ENCODE data around the gene RNF103.
"Not testable (repeated sequence)": the region's sequence is repeated elsewhere in the genome, so short reads cannot be mapped to it uniquely, and the experiment has no call there.

RNF103 gene

GRCh38 chr2:86624267-86624547 is 542 bp upstream of the RNF103 start:
- in situ Hi-C loops (cut with HindIII; ENCODE audit: low sequenced_read_pairs): no loop called here

GRCh38 chr2:86623043-86623493 is 597 bp downstream of the RNF103 start:
- in situ Hi-C loops (cut with HindIII; ENCODE audit: low sequenced_read_pairs): no loop called here

DNA sequence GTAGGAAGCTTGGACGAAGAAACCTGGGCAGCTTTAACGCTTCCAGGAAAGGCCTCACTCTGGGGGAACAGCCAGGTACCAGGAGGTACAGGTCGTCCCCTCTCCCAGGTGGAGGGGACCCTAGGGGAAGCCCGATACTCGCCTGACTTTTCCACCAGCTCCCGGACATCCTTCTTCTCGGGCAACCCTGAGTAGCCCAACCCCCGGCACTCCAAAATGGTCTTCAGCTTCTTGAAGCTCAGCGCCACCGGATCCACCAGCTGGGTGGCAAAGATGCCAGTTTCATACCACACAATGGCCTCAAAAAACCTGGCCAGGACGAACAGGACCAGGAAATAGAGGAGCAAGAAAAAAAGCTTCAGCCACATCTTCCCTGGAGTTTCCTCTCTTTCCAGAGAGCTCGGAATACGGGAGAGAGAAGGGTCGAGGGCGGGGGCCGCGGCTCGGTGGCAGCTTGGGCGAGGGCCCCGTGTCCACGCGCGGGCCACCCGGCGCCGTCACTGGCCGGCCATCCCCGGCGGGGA is 1.1 kb downstream of the RNF103 start:
- in situ Hi-C loops (cut with HindIII; ENCODE audit: low sequenced_read_pairs): no loop called here

DNA sequence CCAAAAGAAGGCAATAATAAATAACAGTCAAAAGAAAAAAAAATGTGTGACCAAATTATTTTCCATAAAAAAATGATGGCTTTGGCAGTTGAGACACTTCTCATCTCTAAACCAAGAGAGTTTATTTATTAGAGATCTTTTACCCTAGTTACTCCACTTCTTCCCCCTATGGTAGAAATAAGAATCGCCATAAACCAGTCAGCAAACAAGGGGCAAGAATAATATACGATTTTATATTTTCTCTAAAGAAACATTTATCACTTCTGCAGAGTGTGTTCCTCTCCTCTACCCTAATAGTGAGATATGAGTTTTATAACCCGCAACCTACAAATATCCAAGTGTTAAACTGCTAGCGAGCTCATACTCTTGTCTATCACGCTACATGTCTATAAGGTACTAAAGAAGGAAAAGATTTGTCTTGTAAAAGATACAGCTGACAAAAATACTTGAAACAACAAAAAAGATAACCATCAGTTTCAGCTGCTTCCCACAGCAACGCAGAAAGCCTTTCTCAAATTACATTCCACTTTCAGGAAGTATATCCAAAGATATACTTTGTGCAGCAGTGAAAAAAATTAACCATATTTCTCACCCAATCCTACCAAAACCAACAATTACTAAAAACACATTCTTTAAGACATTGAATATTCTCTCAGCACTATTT is 2.3 kb downstream of the RNF103 start:
- in situ Hi-C loops (cut with HindIII; ENCODE audit: low sequenced_read_pairs): no loop called here

DNA sequence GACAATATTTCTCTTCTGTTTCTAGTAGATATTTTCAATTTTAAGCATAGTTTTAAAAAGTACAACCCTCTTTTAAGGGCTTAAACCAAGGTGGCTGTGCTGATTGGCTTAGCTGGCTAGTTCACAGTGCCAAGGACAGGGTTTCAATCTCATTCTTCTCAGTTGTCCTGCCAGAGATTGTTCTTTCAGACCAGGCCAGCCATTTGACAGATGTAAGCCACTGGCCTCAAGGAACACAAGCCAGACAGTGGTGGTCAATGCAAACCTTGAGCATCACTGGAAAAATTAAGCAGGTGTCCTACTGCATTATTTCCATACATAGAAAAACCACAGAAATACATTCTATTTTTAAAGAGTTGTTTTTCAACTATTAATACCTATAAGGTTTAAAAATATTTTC is 5.9 kb downstream of the RNF103 start:
- in situ Hi-C loops (cut with HindIII; ENCODE audit: low sequenced_read_pairs): no loop called here

- in situ Hi-C loops (cut with HindIII; ENCODE audit: low sequenced_read_pairs): no loop called here
These were observed 6.5 kb downstream of the RNF103 start for GRCh38 chr2:86617153-86617552.

DNA sequence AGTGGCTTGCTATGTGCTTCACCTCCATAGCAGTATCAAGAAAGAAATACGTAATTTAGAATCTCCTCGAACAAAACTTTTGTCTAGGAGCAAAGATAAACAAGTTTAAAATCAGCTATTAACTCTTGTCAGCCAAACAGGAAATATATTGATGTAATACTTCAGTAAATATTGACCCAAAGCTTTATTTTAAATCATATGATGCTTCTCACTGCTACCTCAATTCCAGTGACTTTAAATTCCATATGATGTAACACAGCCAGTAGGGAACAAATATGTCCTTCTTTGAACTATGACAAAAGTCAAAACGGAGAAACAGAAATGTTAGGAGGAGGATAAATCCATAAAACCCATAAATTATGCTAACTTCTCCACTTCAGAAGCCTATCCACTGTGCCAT is 7.2 kb downstream of the RNF103 start:
- in situ Hi-C loops (cut with HindIII; ENCODE audit: low sequenced_read_pairs): no loop called here

- in situ Hi-C loops (cut with HindIII; ENCODE audit: low sequenced_read_pairs): no loop called here
These were observed 8.1 kb downstream of the RNF103 start for GRCh38 chr2:86615596-86615995.

DNA sequence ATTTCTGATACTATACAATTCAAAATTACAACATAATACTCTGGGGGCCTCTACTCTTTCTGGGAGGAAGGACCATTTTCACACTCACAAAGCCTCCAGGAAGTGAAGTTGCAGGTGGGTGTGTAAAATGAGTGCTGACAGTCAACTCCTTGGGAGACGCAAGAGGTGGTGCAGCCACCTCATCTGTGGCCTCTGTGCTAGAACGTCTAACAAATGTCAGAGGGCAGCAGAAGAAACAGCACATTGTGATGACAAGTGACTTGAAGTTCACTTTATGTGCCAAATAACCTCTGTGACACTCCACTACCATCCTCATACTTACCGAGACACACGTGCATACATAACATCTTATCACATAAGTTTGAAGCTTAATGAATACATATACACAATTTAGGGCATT is 10.2 kb downstream of the RNF103 start:
- in situ Hi-C loops (cut with HindIII; ENCODE audit: low sequenced_read_pairs): no loop called here

GRCh38 chr2:86610871-86611270 is 12.8 kb downstream of the RNF103 start:
- in situ Hi-C loops (cut with HindIII; ENCODE audit: low sequenced_read_pairs): no loop called here

GRCh38 chr2:86608832-86609410 is 14.7 kb downstream of the RNF103 start:
- in situ Hi-C loops (cut with HindIII; ENCODE audit: low sequenced_read_pairs): no loop called here

DNA sequence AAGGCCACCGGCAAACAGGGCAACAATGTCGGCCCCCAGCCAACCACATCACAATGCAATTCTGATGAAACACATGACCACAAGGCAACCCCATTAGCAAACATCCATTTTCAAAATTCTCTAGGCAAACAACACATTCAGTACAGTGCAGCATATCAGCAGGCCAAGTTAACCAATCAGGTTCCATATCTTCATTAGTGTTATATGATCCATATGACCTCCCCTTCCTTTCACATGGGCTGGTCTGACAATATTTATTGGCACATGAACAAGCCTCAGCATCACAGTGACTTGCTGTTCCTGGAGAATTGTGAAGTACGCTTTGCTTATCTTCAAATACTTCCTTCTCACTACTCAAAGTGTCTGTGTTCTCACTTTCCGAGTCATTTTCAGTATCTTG is 19.8 kb downstream of the RNF103 start:
- in situ Hi-C loops (cut with HindIII; ENCODE audit: low sequenced_read_pairs): no loop called here

GRCh38 chr2:86598966-86599365 is 24.7 kb downstream of the RNF103 start:
- in situ Hi-C loops (cut with HindIII; ENCODE audit: low sequenced_read_pairs): no loop called here

- in situ Hi-C loops (cut with HindIII; ENCODE audit: low sequenced_read_pairs): no loop called here
These were observed 27.5 kb downstream of the RNF103 start for GRCh38 chr2:86596118-86596517.

GRCh38 chr2:86593266-86593665 is 30.4 kb downstream of the RNF103 start:
- in situ Hi-C loops (cut with HindIII; ENCODE audit: low sequenced_read_pairs): no loop called here

- in situ Hi-C loops (cut with HindIII; ENCODE audit: low sequenced_read_pairs): no loop called here
These were observed 31.0 kb downstream of the RNF103 start for GRCh38 chr2:86592547-86593230.

GRCh38 chr2:86589701-86590100 is 34.0 kb downstream of the RNF103 start:
- in situ Hi-C loops (cut with HindIII; ENCODE audit: low sequenced_read_pairs): not testable (repeated sequence)

DNA sequence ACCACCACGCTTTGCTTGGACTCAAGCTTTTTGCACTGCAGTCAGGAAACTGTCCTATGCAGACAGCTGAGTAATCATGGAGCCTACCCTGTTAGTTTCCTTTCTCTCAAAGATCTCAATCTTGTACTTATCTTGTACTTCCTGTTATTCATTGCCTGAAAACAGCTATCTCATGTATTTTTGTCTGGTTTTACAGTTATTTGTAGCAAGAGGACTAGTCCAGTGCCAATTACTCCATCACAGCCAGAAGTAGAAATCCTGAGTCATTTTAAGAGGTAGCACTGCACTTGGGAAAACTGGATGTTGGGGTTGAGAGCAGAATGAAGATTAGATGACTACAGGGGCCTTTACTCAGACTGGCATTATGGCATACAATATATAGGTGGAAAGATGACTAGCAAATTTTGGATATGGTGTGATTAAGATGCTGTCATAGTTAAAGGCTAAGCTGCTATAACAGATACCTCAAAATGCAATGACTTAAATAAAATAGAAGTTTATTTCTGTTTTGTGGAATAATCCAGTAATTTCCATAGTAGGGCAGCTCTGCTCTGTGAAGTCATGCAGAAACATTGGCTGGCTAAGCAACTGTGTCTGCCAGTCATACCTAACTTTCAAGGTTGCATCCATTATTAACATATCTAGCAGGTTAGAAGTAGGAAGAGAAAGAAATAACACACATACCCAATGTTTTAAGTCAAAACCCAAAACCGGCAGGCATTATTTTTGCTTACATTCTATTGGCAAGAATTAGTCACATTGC is 39.3 kb downstream of the RNF103 start:
- in situ Hi-C loops (cut with HindIII; ENCODE audit: low sequenced_read_pairs): no loop called here

- in situ Hi-C loops (cut with HindIII; ENCODE audit: low sequenced_read_pairs): no loop called here
These were observed 43.1 kb downstream of the RNF103 start for GRCh38 chr2:86580560-86580959.

DNA sequence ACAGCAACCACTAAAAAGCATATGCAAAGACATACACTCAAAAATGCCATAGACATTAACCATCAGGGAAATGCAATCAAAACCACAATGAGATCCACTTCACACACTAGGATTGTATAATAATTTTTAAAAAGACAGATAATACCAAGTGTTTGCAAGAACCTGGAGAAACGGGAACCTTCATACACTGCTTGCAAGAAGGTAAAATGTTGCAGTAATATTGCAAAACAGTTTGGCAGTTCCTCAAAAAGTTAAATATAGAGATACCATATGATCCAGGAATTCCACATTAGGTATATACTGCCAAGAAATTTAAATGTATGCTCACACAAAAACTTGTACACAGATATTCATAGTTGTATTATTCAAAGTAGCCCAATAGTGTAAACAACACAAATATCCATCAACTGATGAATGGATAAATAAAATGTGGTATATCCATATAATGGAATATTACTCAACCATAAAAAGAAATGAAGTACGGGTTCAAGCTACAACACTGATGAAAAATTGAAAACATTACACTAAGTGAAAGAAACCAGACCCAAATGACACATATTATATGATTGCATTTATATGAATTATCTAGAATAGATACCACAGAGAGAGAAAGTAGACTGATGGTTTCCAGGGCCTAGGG is 45.7 kb downstream of the RNF103 start:
- in situ Hi-C loops (cut with HindIII; ENCODE audit: low sequenced_read_pairs): no loop called here

GRCh38 chr2:86570059-86570458 is 53.6 kb downstream of the RNF103 start:
- in situ Hi-C loops (cut with HindIII; ENCODE audit: low sequenced_read_pairs): no loop called here

Measured in DLD1 (cell line).